Neural cell (in vitro differentiated cells): Measurements from ENCODE around the gene SLC37A1. TPM values are rescaled to one million over a fixed set of nuclear protein-coding genes. Genes with fewer than 3 reads are reported as not detected.

Source experiments
- H2AFZ ChIP-seq: fragments of 200-600, 300-800 bp; sonication (generic), shearing (Covaris generic); 2 replicates; pipeline ENCODE4 v1.6.0; 2014; ENCODE audit warnings: low read depth, mild to moderate bottlenecking, antibody characterized with exemption, low read length, moderate library complexity
- H3F3A ChIP-seq: fragments of 200-600 bp; shearing (Covaris generic); 2 replicates; pipeline ENCODE4 v1.6.1; 2016; ENCODE audit warnings: mild to moderate bottlenecking, moderate library complexity, mixed read lengths, antibody characterized with exemption, low read length; ENCODE audit not compliant: insufficient read depth, poor library complexity, severe bottlenecking
- H3K27ac ChIP-seq: fragments of 200-600, 300-800 bp; sonication (generic), shearing (Covaris generic); 2 replicates; pipeline ENCODE4 v1.5.1; 2014; ENCODE audit warnings: mild to moderate bottlenecking, low read length, moderate library complexity
- H3K27me3 ChIP-seq: fragments of 300-800, 200-600 bp; sonication (generic), shearing (Covaris generic); 2 replicates; pipeline ENCODE4 v1.6.0; 2014; ENCODE audit warnings: mild to moderate bottlenecking, low read depth, low read length, moderate library complexity; ENCODE audit not compliant: insufficient read depth
- H3K36me3 ChIP-seq: fragments of 300-800, 200-600 bp; sonication (generic), shearing (Covaris generic); 2 replicates; pipeline ENCODE4 v1.5.1; 2014; ENCODE audit warnings: mild to moderate bottlenecking, antibody characterized with exemption, low read length, moderate library complexity; ENCODE audit not compliant: insufficient read depth
- H3K4me2 ChIP-seq: fragments of 300-800, 200-600 bp; sonication (generic), shearing (Covaris generic); 2 replicates; pipeline ENCODE4 v1.6.0; 2014; ENCODE audit warnings: mild to moderate bottlenecking, low read length
- H3K4me3 ChIP-seq: fragments of 300-800, 200-600 bp; sonication (generic), shearing (Covaris generic); 2 replicates; pipeline ENCODE4 v1.5.1; 2014; ENCODE audit warnings: mild to moderate bottlenecking, low read length, moderate library complexity
- H3K79me2 ChIP-seq: fragments of 200-600 bp; shearing (Covaris generic); replicated peaks from 2 replicates; pipeline ENCODE4 v1.6.0; 2014; ENCODE audit warnings: mild to moderate bottlenecking, low read length, moderate library complexity; ENCODE audit not compliant: insufficient read depth
- H3K9ac ChIP-seq: fragments of 300-800, 200-600 bp; sonication (generic), shearing (Covaris generic); 2 replicates; pipeline ENCODE4 v1.6.1; 2016; ENCODE audit warnings: mild to moderate bottlenecking, low read length, mixed read lengths
- H3K9me2 ChIP-seq: fragments of 200-600 bp; shearing (Covaris generic); 2 replicates; pipeline ENCODE4 v1.6.1; 2016; ENCODE audit warnings: mild to moderate bottlenecking, low read length, mixed read lengths; ENCODE audit not compliant: insufficient read depth
- H3K9me3 ChIP-seq: fragments of 200-600, 300-800 bp; sonication (generic), shearing (Covaris generic); 2 replicates; pipeline ENCODE4 v1.6.1; 2016; ENCODE audit warnings: mild to moderate bottlenecking, mixed run types, low read length, moderate library complexity, mixed read lengths
- H4K20me1 ChIP-seq: fragments of 200-600 bp; shearing (Covaris generic); 2 replicates; pipeline ENCODE4 v1.6.1; 2016; ENCODE audit warnings: mild to moderate bottlenecking, mixed run types; ENCODE audit not compliant: insufficient read depth
- CTCF ChIP-seq: fragments of 450-650 bp; IDR thresholded peaks from 2 replicates; pipeline ENCODE4 v1.5.1; 2014; ENCODE audit warnings: antibody characterized with exemption, mild to moderate bottlenecking, moderate library complexity; ENCODE audit not compliant: poor library complexity, severe bottlenecking
- EP300 ChIP-seq: fragments of 450-650 bp; conservative IDR thresholded peaks from 2 replicates; pipeline ENCODE4 v1.6.1; 2014; ENCODE audit warnings: antibody characterized with exemption, mild to moderate bottlenecking, moderate library complexity; ENCODE audit not compliant: poor library complexity, severe bottlenecking
- EZH2 ChIP-seq: fragments of 200-600, 300-800 bp; shearing (Covaris generic), sonication (generic); IDR thresholded peaks from 2 replicates; pipeline ENCODE4 v1.6.1; 2014; ENCODE audit warnings: antibody characterized with exemption, low read length, borderline replicate concordance, mild to moderate bottlenecking; ENCODE audit not compliant: insufficient read depth, poor library complexity, severe bottlenecking
- MXI1 ChIP-seq: fragments of 450-650 bp; conservative IDR thresholded peaks from 2 replicates; pipeline ENCODE4 v1.6.1; 2014; ENCODE audit warnings: antibody characterized with exemption, mild to moderate bottlenecking; ENCODE audit not compliant: poor library complexity, severe bottlenecking
- POLR2AphosphoS5 ChIP-seq: IDR thresholded peaks from 2 replicates; pipeline ENCODE4 v1.6.1; 2012
- RAD21 ChIP-seq: fragments of 450-650 bp; conservative IDR thresholded peaks from 2 replicates; pipeline ENCODE4 v1.6.1; 2014; ENCODE audit warnings: antibody characterized with exemption, mild to moderate bottlenecking, moderate library complexity
- REST ChIP-seq: IDR thresholded peaks from 2 replicates; pipeline ENCODE4 v1.6.1; 2012; ENCODE audit warnings: borderline replicate concordance
- SMC3 ChIP-seq: fragments of 450-650 bp; conservative IDR thresholded peaks from 2 replicates; pipeline ENCODE4 v1.6.1; 2014; ENCODE audit warnings: antibody characterized with exemption, mild to moderate bottlenecking, moderate library complexity; ENCODE audit not compliant: poor library complexity
- TAF1 ChIP-seq: IDR thresholded peaks from 2 replicates; pipeline ENCODE4 v1.6.1; 2012; ENCODE audit warnings: low read depth
- polyA plus RNA-seq: library from polyadenylated mRNA; depleted of rRNA; stranded (reverse); fragments of >200 nt; gene quantifications from 2 replicates; pipeline ENCODE4 v1.2.3, GENCODE V29; 2014

SLC37A1 gene
- polyA plus RNA-seq, 1 donor from 2014 or later, result 60.7 TPM

- TF ChIP-seq RAD21 (no peak), SMC3 (no peak), REST (no peak), EZH2 (no peak), TAF1 (no peak), EP300 (no peak), POLR2AphosphoS5 (no peak), CTCF (no peak), MXI1 (no peak)
- Histone ChIP-seq H2AFZ (no peak overlapping the region), H3K27ac (no peak overlapping the region), H3K9ac (no peak overlapping the region), H3K4me3 (no peak overlapping the region), H3K36me3 (peaks cover 17% of the 10 kb centered on the region), H3K9me2 (no peaks in the 10 kb centered on the region), H3K27me3 (no peaks in the 10 kb centered on the region), H4K20me1 (no peaks in the 10 kb centered on the region), H3K9me3 (no peaks in the 10 kb centered on the region), H3F3A (no peaks in the 10 kb centered on the region), H3K79me2 (peaks cover 24% of the 10 kb centered on the region), H3K4me2 (no peak overlapping the region)
Observed at GRCh38 chr21:42522271-42522670, 8.6 kb downstream of the SLC37A1 start.

GRCh38 chr21:42522771-42523170, 9.1 kb downstream of the SLC37A1 start:
- Histone ChIP-seq H3K9me3 (no peaks in the 10 kb centered on the region), H3K4me2 (no peak overlapping the region), H3K4me3 (no peak overlapping the region), H3K9me2 (no peaks in the 10 kb centered on the region), H2AFZ (no peak overlapping the region), H3K27me3 (no peaks in the 10 kb centered on the region), H4K20me1 (no peaks in the 10 kb centered on the region), H3F3A (no peaks in the 10 kb centered on the region), H3K79me2 (peaks cover 19% of the 10 kb centered on the region), H3K27ac (no peak overlapping the region), H3K36me3 (peaks cover 17% of the 10 kb centered on the region), H3K9ac (no peak overlapping the region)
- TF ChIP-seq REST (no peak), POLR2AphosphoS5 (no peak), MXI1 (no peak), CTCF (no peak), EP300 (no peak), SMC3 (no peak), RAD21 (no peak), EZH2 (no peak), TAF1 (no peak)
